Cerebellar cortex (tissue), 1 donor: Measurements from ENCODE around the gene DLEC1.
"Not testable (repeated sequence)": the region's sequence is repeated elsewhere in the genome, so short reads cannot be mapped to it uniquely, and the experiment has no call there.

Source experiments
- DNase-seq: peaks from one replicate; pipeline ENCODE4 v3.0.0-alpha.2; 2015; ENCODE audit warnings: low spot score

DLEC1 gene

DNA sequence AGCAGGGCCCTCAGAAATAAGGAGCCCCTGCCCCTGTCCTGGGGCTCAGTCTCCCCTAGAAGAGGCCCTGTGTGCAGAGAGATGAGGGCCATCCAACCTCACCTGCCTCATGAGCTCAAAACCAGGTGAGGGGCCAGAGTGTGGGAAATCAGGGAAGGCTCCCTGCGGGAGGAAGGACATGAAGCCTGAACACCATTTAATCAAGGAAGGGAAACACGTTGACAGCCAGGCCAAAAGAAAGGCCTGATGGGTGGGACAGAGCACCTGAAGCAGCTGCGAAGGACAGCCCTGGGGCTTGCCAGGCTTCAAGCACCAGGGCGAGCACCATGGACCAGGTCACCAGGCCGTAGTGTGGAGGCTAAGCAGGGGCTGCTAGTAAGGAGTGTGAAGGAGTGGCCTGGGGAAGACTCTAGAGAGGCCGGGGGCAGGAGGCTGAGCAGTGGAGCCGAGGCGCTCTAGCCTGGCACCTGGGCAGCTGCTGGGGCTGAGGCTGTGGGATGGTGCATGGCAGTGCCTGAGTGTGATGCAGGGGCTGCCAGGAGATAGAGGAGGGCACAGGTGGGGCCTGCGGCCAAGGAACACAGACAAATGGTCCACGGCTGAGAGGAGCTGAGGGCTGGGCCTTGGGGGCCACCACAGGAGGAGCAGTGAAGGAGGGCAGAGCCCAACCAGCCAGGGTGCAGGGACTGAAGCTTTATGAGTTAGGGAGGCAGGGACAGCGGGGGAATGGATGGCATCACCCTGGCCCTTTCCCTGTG, 81.9 kb downstream of the DLEC1 start:
- no peak for DNase-seq

DNA sequence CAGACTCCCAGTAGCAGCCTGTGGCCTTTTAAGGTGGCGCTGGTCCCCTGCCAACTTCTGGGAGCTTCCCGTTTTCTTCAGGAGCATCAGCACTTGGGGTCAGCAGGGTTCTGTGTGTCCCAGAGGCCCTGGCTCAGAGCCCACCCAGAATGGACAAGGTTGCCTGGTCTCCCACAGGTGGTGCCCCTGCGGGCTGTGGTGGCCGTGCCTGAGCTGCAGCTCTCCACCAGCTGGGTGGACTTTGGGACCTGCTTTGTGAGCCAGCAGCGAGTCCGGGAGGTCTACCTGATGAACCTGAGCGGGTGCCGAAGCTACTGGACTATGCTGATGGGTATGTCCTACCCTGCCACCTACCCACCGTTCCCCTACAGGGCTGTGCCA, 82.4 kb downstream of the DLEC1 start:
- DNase-seq = peak; percentile 40

DNA sequence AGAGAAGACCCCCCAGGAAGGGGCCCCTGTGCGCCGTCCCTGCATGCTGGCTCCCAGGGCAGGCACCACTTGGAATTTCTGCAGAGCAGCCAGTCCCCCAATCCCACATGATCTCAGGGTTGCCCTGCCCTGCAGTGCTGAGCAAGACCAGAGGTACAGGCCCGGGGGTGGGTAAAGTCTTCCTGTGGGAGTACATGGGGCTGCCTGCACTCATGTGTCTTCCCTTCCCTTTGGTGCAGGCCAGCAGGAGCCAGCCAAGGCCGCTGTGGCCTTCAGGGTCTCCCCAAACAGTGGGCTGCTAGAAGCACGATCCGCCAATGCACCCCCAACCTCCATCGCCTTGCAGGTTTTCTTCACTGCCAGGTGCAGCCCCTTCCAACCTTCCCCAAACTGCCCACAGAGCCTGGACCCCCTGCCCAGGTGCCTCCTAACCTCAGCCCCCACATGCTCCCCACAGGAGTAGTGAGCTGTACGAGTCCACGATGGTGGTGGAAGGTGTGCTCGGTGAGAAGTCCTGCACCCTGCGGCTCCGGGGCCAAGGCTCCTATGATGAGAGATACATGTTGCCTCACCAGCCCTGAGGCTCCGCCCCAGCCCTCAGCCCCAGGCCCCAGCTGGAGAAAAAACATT, 82.9 kb downstream of the DLEC1 start:
- DNase-seq = no peak

DNA sequence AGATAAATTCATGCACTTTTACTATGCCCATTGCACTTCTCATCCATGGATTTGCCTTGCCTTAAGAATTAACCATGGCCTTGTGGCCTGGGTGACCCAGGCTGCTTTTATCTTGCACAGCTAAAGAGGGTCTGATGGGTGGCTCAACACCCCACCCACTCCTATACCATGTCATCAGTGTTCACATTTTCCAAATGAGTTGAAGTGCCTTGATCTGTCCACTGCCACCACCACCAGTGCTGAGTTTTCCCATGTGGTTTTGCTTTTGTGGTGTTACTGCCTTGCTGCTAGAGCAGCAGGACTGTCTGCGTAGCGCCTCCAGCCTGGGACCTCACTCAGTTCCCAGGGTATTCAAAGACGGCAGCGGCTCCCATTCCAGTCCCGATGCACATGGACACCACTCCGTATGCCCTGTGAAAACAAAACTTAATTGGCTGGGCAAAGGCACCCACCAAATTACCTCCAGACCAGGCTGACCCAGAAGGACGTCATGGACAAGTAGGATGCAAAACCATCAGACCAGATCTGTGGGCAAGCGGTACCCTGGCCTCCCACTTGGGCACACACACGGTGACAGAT, 83.8 kb downstream of the DLEC1 start:
- DNase-seq = no peak

GRCh38 chr3:38124324-38125122, 85.5 kb downstream of the DLEC1 start:
- DNase-seq = no peak

DNA sequence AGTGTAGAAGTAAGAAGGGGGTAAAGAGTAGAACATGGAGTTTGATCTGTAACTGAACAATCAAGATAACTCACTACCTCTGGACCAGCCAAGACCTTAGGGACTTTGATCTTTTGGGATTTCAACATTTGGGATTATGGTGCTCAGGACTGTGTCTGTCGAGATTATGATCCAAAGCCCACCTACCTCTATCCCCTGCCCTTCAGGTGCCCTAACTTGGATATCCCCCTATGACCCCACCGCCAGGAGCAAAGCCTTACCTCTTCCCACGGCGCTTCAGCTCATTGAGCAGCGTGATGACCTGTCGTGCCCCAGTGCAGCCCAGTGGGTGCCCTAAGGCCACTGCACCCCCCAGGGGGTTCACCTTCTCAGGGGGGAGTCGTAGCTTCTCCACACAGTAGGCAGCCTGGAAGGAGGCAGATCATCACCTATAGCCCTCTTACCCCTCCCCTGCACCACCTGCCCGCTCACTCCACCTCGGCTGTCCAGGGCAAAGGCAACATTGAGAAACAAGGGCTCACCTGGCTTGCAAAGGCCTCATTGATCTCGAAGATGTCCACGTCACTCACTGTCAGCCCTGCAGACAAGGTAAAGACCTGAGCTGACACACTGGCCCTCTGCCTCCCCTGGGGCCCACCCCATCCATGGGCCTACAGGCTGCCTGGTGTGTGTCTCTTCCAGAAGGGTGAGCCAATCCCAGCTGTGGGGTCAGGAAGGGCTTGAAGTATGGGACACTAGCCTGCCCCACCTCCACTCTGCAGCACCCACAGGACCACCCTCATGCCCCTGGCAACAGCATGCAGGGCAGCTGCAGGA, 86.5 kb downstream of the DLEC1 start:
- no peak for DNase-seq

DNA sequence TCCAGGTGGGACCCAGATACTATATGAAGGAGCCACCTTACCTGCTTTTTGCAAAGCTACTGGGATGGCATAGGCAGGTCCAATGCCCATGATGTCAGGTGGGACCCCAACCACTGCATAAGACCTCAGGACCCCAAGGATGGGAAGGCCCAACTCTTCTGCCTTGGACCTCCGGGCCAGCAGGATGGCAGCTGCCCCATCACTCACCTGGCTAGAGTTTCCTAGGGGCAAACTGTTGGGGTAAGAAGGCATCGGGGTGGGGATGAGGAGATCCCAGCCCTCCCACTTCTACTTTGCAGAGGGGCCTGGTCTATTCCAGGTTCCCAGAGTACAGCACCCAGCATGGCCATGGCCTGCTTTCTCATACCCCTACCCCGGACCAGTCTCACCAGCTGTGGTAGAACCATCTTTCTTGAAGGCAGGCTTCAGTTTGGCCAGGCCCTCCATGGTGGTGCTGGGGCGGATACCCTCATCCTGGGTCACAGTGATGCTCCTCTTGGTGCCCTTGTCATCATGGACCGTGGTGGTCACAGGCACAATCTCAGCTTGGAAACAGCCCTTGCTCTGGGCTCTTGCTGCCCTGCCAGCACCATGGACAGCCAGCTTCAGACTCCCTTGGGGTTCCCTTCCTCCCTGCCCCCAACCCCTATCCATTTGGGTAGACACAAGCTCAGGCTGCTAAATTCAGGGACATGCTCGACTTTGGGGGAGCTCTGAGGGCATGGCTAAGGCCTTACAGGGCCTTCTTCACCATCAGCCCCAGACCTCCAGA, 87.3 kb downstream of the DLEC1 start:
- DNase-seq = no peak

GRCh38 chr3:38127611-38128302, 88.7 kb downstream of the DLEC1 start:
- no peak for DNase-seq

DNA sequence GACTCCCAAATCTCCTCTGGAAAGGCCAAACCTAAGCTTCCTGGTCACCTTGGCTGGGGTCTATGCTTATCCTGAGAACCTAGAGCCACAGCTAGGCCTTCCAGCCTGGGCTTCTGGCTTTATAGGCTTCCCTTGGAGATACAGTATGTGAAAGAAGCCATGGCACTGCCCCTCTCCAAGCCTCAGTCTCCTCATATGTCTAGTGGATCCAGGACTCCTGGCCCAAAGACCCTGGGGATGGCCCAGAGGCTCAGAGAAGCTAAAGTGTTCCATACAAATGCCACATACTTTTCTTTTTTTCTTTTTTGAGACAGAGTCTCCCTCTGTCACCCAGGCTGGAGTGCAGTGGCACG, 89.3 kb downstream of the DLEC1 start:
- DNase-seq = no peak

- DNase-seq = no peak
These were observed 90.0 kb downstream of the DLEC1 start for GRCh38 chr3:38129058-38129457.

GRCh38 chr3:38130631-38131065, 91.6 kb downstream of the DLEC1 start:
- DNase-seq = no peak

- peak; percentile 46 for DNase-seq
These were observed 92.8 kb downstream of the DLEC1 start for GRCh38 chr3:38131621-38132369.

GRCh38 chr3:38133209-38133556, 94.2 kb downstream of the DLEC1 start:
- DNase-seq = no peak

DNA sequence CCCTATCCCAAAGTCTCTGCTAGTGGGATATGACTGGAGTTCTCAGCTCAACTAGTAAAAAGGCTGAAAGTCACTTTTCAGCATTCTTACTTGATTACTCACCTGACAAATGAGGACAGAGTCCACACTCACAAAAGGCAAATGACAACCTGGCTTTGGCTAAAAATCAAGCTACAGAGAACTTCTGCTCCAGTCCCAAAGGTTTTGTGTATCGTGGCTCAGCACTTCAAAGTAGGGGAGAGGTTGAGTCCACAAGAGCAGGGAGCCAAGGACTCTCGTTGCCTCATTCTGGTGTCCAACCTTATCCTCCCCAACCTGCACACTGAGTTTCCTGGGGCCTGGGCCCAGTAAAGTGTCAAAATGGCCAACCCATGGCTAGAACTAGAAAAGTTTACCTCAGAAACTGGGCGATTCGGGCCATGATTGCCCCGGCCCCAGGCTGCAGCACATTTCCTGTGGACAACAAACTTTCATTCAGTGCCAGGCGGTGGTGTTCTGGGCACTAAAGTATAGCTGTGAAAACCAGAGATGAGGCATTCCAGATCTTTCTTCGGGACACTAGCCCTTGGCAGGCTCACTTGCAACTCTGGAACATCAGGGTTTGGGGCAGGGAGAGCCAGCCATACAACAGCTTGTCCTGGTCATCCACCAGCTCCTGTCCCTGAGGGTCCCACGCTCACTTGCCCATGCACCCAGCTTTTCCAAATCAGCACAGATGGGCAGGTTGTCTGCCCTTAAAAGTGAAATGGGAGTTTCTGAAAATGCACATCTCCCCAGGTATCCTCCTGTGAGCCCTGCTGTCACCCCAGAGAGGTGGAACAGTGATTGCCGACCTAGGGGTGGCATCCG, 94.8 kb downstream of the DLEC1 start:
- no peak for DNase-seq

GRCh38 chr3:38134517-38135143, 95.6 kb downstream of the DLEC1 start:
- not testable (repeated sequence) for DNase-seq

DNA sequence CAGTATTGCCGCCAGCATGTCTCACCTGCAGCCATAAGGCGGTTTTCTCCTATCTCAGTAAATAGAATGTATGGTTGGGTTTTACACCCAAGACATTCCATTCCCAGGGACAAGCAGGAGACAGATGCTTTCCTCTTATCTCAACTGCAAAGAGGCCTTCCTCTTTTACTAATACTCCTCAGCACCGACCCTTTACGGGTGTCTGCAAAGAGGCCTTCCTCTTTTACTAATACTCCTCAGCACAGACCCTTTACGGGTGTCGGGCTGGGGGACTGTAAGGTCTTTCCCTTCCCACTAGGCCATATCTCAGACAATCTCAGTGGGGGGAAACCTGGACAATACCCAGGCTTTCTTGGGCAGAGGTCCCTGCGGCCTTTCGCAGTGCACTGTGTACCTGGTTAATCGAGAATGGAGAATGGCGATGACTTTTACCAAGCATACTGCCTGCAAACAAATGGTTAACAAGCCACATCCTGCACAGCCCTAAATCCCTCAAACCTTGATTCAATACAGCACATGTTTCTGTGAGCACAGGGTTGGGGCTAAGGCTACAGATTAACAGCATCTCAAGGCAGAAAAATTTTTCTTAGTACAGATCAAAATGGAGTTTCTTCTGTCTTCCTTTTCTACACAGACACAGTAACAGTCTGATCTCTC, 96.7 kb downstream of the DLEC1 start:
- DNase-seq = not testable (repeated sequence)

DNA sequence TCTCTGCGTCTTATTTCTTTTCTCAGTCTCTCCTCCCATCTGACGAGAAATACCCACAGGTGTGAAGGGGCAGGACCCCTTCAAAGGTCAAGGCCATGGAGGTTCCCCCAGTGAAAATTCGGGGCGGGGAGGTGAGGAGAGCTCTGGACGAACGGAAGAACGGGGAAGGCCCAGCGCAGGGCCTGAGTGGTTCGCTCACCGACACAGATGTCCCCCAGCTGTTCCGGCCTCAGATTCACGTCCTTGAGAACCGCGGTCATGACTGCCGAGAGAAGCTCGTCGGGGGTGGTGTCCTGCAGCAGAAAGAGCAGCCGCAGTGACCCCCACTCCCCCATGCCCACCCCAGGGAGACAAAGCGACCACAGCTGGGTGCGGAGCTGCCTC, 97.4 kb downstream of the DLEC1 start:
- DNase-seq = no peak
